Esophagus squamous epithelium (tissue), 5 donors: ENCODE data around the gene SCRN3. TPM values are rescaled to one million over a fixed set of nuclear protein-coding genes. Genes with fewer than 3 reads are reported as not detected.
"Not testable (repeated sequence)": the region's sequence is repeated elsewhere in the genome, so short reads cannot be mapped to it uniquely, and the experiment has no call there.

Source experiments
- DNase-seq: peaks from one replicate; lab custom pipeline; 2025; lab: John Stamatoyannopoulos, UW
- H3K27ac ChIP-seq, 4 donors: fragments of 200-600 bp; sonication (generic); one replicate each; pipeline ENCODE4 v1.5.1; 2016 to 2019; ENCODE audit warnings: mild to moderate bottlenecking in 1 of 4
- H3K27me3 ChIP-seq, 4 donors: fragments of 200-600 bp; sonication (generic); 1 replicate in 3 of 4; 2 replicates in 1 of 4; pipeline versions ENCODE4 v1.5.1 to v1.6.0; 2017 to 2021; ENCODE audit warnings: antibody characterized with exemption in 1 of 4
- H3K36me3 ChIP-seq, 3 donors: fragments of 200-600 bp; sonication (generic); one replicate each; pipeline ENCODE4 v1.5.1; 2016 to 2019
- H3K4me1 ChIP-seq, 3 donors: fragments of 200-600 bp; sonication (generic); one replicate each; pipeline ENCODE4 v1.5.1; 2017 to 2019
- H3K4me3 ChIP-seq, 4 donors: fragments of 200-600 bp; sonication (generic); 1 replicate in 3 of 4; 2 replicates in 1 of 4; pipeline ENCODE4 v1.5.1; 2016 to 2019; ENCODE audit warnings: mild to moderate bottlenecking in 2 of 4, moderate library complexity in 1 of 4
- H3K9me3 ChIP-seq, 3 donors: fragments of 200-600 bp; sonication (generic); one replicate each; pipeline ENCODE4 v1.5.1; 2016 to 2019
- CTCF ChIP-seq, 6 experiments: fragments of 450-650 bp in 4 of 6; fragments of 200-600 bp in 2 of 6; sonication (generic) in 2 of 6; IDR thresholded peaks; one replicate each; pipeline ENCODE4 v1.5.1; 2016 to 2019; ENCODE audit warnings: antibody characterized with exemption in 6 of 6, mild to moderate bottlenecking in 4 of 6, moderate library complexity in 4 of 6
- POLR2A ChIP-seq, 4 donors: fragments of 450-650 bp; IDR thresholded peaks; one replicate each; pipeline ENCODE4 v1.6.1; 2017; ENCODE audit warnings: antibody characterized with exemption in 4 of 4, mild to moderate bottlenecking in 4 of 4, moderate library complexity in 3 of 4
- WGBS, 2 donors: methylation state at CpG; one replicate each; pipeline ENCODE4 v1.1.5; 2018; 5-methylcytosine and 5-hydroxymethylcytosine counted together
- intact Hi-C: fragments of 100-400 bp; cut with DNase I; formaldehyde crosslinking; loops from one replicate; pipeline ENCODE4 v1.15.0; 2022
- total RNA-seq, 4 donors: library from RNA; depleted of rRNA; stranded (reverse); fragments of >200 nt; gene quantifications; one replicate each; pipeline ENCODE4 v1.1.0, GENCODE V29; 2016
- donor health status: DM: yes; HTN: yes; CAD: no.

SCRN3 gene
- total RNA-seq, 4 donors from 2014 or later: 15.1 to 23.1 (median 18.7) TPM

GRCh38 chr2:174376967-174377366, 18.6 kb upstream of the SCRN3 start:
- Histone ChIP-seq H3K27me3 (no peaks in the 10 kb centered on the region), H3K36me3 (peaks cover 0 to 99% (median 15%) of the 10 kb centered on the region in 3 donors), H3K4me3 (no peak overlapping the region), H3K27ac (no peak overlapping the region), H3K4me1 (no peaks in the 10 kb centered on the region), H3K9me3 (no peaks in the 10 kb centered on the region)
- 63 to 68% methylated on average over 2 of the region's 2 CpGs for WGBS, 2 donors
- TF ChIP-seq CTCF (IDR thresholded peaks at IDR 0.05) (no peak), POLR2A (IDR thresholded peaks at IDR 0.05) (no peak)
- DNase-seq: no peak
- intact Hi-C loops: no loop called here

DNA sequence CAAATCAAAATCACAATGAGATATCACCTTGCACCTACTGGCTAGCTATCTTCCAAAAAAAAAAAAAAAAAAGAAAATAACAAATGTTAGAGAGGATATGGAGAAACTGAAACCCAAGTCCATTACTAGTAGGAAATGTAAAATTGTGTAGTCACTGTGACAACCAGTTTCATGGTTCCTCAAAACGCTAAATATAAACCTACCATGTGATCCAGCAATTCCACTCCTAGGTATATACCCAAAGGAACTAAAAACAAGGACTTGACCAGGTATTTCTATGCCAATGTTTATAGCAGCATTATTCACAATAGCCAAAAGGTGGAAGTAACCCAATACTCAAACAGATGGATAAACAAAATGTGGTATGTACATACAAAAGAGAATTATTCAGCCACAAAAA, 11.7 kb upstream of the SCRN3 start:
- no peak for DNase-seq
- Histone ChIP-seq H3K4me1 (no peaks in the 10 kb centered on the region), H3K27ac (no peak overlapping the region), H3K9me3 (no peaks in the 10 kb centered on the region), H3K4me3 (no peak overlapping the region), H3K36me3 (peaks cover 3 to 84% (median 19%) of the 10 kb centered on the region in 3 donors), H3K27me3 (no peaks in the 10 kb centered on the region)
- no peak for TF ChIP-seq CTCF (IDR thresholded peaks at IDR 0.05)
- TF ChIP-seq POLR2A (IDR thresholded peaks at IDR 0.05): no peak
- WGBS, 2 donors: 76 to 82% methylated on average over 1 of the region's 1 CpG
- intact Hi-C loops: no loop called here

DNA sequence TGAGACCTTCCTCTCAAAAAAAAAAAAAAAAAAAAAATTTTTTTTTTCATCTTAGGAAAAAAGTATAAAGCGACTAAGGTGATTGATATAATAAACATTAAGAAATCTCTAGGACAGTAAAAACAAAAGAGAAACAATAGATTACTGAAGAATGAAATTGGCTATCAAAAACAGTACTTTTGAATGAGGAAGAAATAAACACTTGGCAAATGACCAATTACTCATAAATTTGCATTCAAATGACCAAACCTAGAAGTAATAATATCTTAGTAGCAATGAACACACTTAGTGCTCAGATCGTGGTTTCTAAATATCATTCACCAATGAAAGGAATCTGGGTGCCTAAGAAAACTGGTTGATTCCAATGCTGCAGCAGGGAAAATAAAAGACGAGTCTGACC, 10.3 kb upstream of the SCRN3 start:
- Histone ChIP-seq H3K4me3 (no peak overlapping the region), H3K9me3 (no peaks in the 10 kb centered on the region), H3K27me3 (no peaks in the 10 kb centered on the region), H3K27ac (no peak overlapping the region), H3K4me1 (no peaks in the 10 kb centered on the region), H3K36me3 (peaks cover 3 to 79% (median 19%) of the 10 kb centered on the region in 3 donors)
- DNase-seq: no peak
- TF ChIP-seq CTCF (IDR thresholded peaks at IDR 0.05) (no peak), POLR2A (IDR thresholded peaks at IDR 0.05) (no peak)
- intact Hi-C loops: no loop called here
- WGBS, 2 donors: 82 to 85% methylated on average over 3 of the region's 3 CpGs

DNA sequence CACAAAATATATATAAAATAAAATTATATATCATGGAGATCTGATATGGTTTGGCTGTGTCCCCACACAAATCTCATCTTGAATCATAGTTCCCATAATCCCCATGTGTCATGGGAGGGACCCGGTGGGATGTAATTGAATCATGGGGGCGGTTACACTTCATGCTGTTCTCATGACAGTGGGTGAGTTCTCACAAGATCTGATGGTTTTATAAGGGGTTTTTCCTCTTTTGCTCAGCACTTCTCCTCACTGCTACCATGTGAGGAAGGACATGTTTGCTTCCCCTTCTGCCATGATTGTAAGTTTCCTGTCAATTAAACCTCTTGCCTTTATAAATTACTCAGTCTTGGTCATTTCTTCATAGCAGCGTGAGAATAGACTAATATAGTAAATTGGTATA, 6.8 kb upstream of the SCRN3 start:
- Histone ChIP-seq H3K4me1 (peaks cover 5 to 24% (median 11%) of the 10 kb centered on the region in 3 donors), H3K36me3 (peaks cover 3 to 64% (median 11%) of the 10 kb centered on the region in 3 donors)
- H3K27me3 ChIP-seq, H3K9me3 ChIP-seq, intact Hi-C loops, DNase-seq, H3K4me3 ChIP-seq, H3K27ac ChIP-seq: not testable (repeated sequence)
- 77 to 89% methylated on average over 2 to 3 of the region's 3 CpGs for WGBS, 2 donors

GRCh38 chr2:174389542-174389941, 6.0 kb upstream of the SCRN3 start:
- intact Hi-C loops: no loop called here
- TF ChIP-seq POLR2A (IDR thresholded peaks at IDR 0.05): no peak
- 86 to 98% methylated on average over 5 to 6 of the region's 6 CpGs for WGBS, 2 donors

GRCh38 chr2:174390303-174390702, 5.2 kb upstream of the SCRN3 start:
- H3K27ac ChIP-seq, intact Hi-C loops, DNase-seq, H3K4me3 ChIP-seq, H3K27me3 ChIP-seq, H3K9me3 ChIP-seq: not testable (repeated sequence)
- WGBS, 2 donors: 92 to 93% methylated on average over 3 of the region's 3 CpGs
- H3K36me3 ChIP-seq: peaks cover 3 to 51% (median 11%) of the 10 kb centered on the region in 3 donors
- H3K4me1 ChIP-seq: peaks cover 14 to 36% (median 20%) of the 10 kb centered on the region in 3 donors

More at GRCh38 chr2:174389542-174389941, 6.0 kb upstream of the SCRN3 start:
- H3K9me3 ChIP-seq: no peaks in the 10 kb centered on the region
- no peak for DNase-seq
- H3K36me3 ChIP-seq: peaks cover 3 to 55% (median 11%) of the 10 kb centered on the region in 3 donors
- H3K27me3 ChIP-seq: no peaks in the 10 kb centered on the region
- peaks cover 13 to 33% (median 18%) of the 10 kb centered on the region in 3 donors for H3K4me1 ChIP-seq
- H3K27ac ChIP-seq: no peak overlapping the region
- no peak overlapping the region for H3K4me3 ChIP-seq

- H3K27me3 ChIP-seq: no peaks in the 10 kb centered on the region
- TF ChIP-seq CTCF (IDR thresholded peaks at IDR 0.05): no peak
- TF ChIP-seq POLR2A (IDR thresholded peaks at IDR 0.05): no peak
- intact Hi-C loops: no loop called here
- peaks cover 0 to 28% (median 0%) of the 10 kb centered on the region in 3 donors for H3K36me3 ChIP-seq
- peaks cover 18 to 48% (median 25%) of the 10 kb centered on the region in 3 donors for H3K4me1 ChIP-seq
- no peak overlapping the region for H3K27ac ChIP-seq
- H3K4me3 ChIP-seq: no peak overlapping the region
- no peaks in the 10 kb centered on the region for H3K9me3 ChIP-seq
- no peak for DNase-seq
Measured at GRCh38 chr2:174392706-174393105, 2.8 kb upstream of the SCRN3 start.
